Esophagus squamous epithelium (tissue), 4 donors: ENCODE results near the gene VWA3A.

Experiments used
- CTCF ChIP-seq, 6 experiments: fragments of 450-650 bp in 4 of 6; fragments of 200-600 bp in 2 of 6; sonication (generic) in 2 of 6; IDR thresholded peaks; one replicate each; pipeline ENCODE4 v1.5.1; 2016 to 2019; ENCODE audit warnings: antibody characterized with exemption in 6 of 6, mild to moderate bottlenecking in 4 of 6, moderate library complexity in 4 of 6
- POLR2A ChIP-seq, 4 donors: fragments of 450-650 bp; IDR thresholded peaks; one replicate each; pipeline ENCODE4 v1.6.1; 2017; ENCODE audit warnings: antibody characterized with exemption in 4 of 4, mild to moderate bottlenecking in 4 of 4, moderate library complexity in 3 of 4

- no peak for TF ChIP-seq CTCF (IDR thresholded peaks at IDR 0.05)
- TF ChIP-seq POLR2A (IDR thresholded peaks at IDR 0.05) = no peak
Measured at GRCh38 chr16:22124583-22125284, 32.4 kb downstream of the VWA3A start.
